Mesendoderm (in vitro differentiated cells): ENCODE measurements around the gene NBEAL1.
A peak's percentile ranks its signal among the peaks of the same experiment; 100 is the strongest.
"Not testable (repeated sequence)": the region's sequence is repeated elsewhere in the genome, so short reads cannot be mapped to it uniquely, and the experiment has no call there.

Experiments used
- DNase-seq: peaks from one replicate; pipeline ENCODE4 v3.0.0; 2013
- H2AK5ac ChIP-seq: 2 replicates; pipeline ENCODE4 v1.6.1; 2013; ENCODE audit warnings: low read length, inconsistent platforms
- H2BK120ac ChIP-seq: 2 replicates; pipeline ENCODE4 v1.6.1; 2013; ENCODE audit warnings: low read depth, mild to moderate bottlenecking, low read length, moderate library complexity, mixed read lengths
- H2BK15ac ChIP-seq: replicated peaks from 2 replicates; pipeline ENCODE4 v1.6.1; 2013; ENCODE audit warnings: low read depth, mild to moderate bottlenecking, moderate library complexity
- H2BK5ac ChIP-seq: 2 replicates; pipeline ENCODE4 v1.6.1; 2013; ENCODE audit warnings: low read length, inconsistent platforms
- H3K18ac ChIP-seq: 2 replicates; pipeline ENCODE4 v1.6.1; 2013; ENCODE audit warnings: mild to moderate bottlenecking, low read length, mixed read lengths
- H3K23ac ChIP-seq: one replicate; pipeline ENCODE4 v1.6.1; 2013; ENCODE audit warnings: low read length
- H3K27ac ChIP-seq: 2 replicates; pipeline ENCODE4 v1.5.1; 2013; ENCODE audit warnings: low read depth, mild to moderate bottlenecking, inconsistent platforms, low read length, moderate library complexity
- H3K27me3 ChIP-seq: 2 replicates; pipeline ENCODE4 v1.6.1; 2013; ENCODE audit warnings: low read length, control low read depth, mild to moderate bottlenecking, inconsistent platforms; ENCODE audit not compliant: insufficient read depth, poor library complexity
- H3K36me3 ChIP-seq: 2 replicates; pipeline ENCODE4 v1.6.1; 2013; ENCODE audit warnings: low read length, inconsistent platforms; ENCODE audit not compliant: control insufficient read depth, insufficient read depth
- H3K4ac ChIP-seq: one replicate; pipeline ENCODE4 v1.6.1; 2013; ENCODE audit warnings: low read depth, mild to moderate bottlenecking, low read length, moderate library complexity
- H3K4me1 ChIP-seq: 2 replicates; pipeline ENCODE4 v1.6.1; 2013; ENCODE audit warnings: low read depth, low read length, inconsistent platforms; ENCODE audit not compliant: control insufficient read depth
- H3K4me2 ChIP-seq: 2 replicates; pipeline ENCODE4 v1.6.1; 2013; ENCODE audit warnings: low read length
- H3K4me3 ChIP-seq: 2 replicates; pipeline ENCODE4 v1.5.1; 2013; ENCODE audit warnings: mild to moderate bottlenecking, low read length
- H3K56ac ChIP-seq: one replicate; pipeline ENCODE4 v1.6.1; 2013; ENCODE audit warnings: low read length
- H3K79me1 ChIP-seq: 2 replicates; pipeline ENCODE4 v1.6.1; 2013; ENCODE audit warnings: low read length, inconsistent platforms
- H3K79me2 ChIP-seq: 2 replicates; pipeline ENCODE4 v1.6.1; 2013; ENCODE audit warnings: mild to moderate bottlenecking, low read length; ENCODE audit not compliant: control insufficient read depth, insufficient read depth
- H3K9ac ChIP-seq: 2 replicates; pipeline ENCODE4 v1.6.1; 2013; ENCODE audit warnings: low read length, inconsistent platforms
- H4K5ac ChIP-seq: one replicate; pipeline ENCODE4 v1.6.1; 2013; ENCODE audit warnings: low read length
- H4K8ac ChIP-seq: one replicate; pipeline ENCODE4 v1.6.1; 2013; ENCODE audit warnings: low read depth, mild to moderate bottlenecking, control low read depth, low read length, moderate library complexity
- WGBS: extraction: QIAGEN DNeasy Blood & Tissue Kit; methylation state at CpG from one replicate; pipeline ENCODE4 v1.1.7; 2013; ENCODE audit warnings: low lambda C conversion rate, missing lambda C conversion rate; ENCODE audit not compliant: insufficient coverage; ENCODE audit errors: extremely low coverage; 5-methylcytosine and 5-hydroxymethylcytosine counted together

Gene NBEAL1

DNA sequence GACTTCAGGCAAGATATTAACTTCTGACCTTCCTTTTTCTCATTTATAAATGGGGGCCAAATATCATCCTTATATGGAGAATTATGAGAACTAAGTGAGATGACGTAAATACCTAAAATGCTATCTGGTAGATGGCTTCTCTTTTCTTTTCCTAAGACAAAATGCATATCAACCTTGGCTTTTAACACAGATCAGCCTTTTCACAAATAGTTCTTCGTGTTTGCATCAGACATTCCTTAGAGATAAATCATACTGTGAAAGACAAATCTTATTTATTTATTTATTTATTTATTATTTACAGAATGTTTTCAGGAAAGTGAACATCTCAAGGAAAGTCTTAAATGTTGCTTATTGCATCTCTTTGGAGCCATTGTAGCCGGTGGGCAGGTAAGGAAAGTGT is 62.8 kb downstream of the NBEAL1 start:
- H3K56ac ChIP-seq, result no peak overlapping the region
- H3K4ac ChIP-seq, result no peak overlapping the region
- no peak overlapping the region for H3K27ac ChIP-seq
- H4K8ac ChIP-seq, result no peak overlapping the region
- no peaks in the 10 kb centered on the region for H3K4me1 ChIP-seq
- no peak overlapping the region for H4K5ac ChIP-seq
- no peak for DNase-seq
- no peak overlapping the region for H2BK15ac ChIP-seq
- WGBS, result no CpG with 5 or more reads among the region's 3 CpGs
- no peaks in the 10 kb centered on the region for H3K79me1 ChIP-seq
- H2BK120ac ChIP-seq, result no peak overlapping the region
- H2BK5ac ChIP-seq, result no peak overlapping the region
- H3K79me2 ChIP-seq, result no peaks in the 10 kb centered on the region
- H3K18ac ChIP-seq, result no peak overlapping the region
- no peak overlapping the region for H3K23ac ChIP-seq
- no peaks in the 10 kb centered on the region for H3K36me3 ChIP-seq
- no peak overlapping the region for H3K4me2 ChIP-seq
- no peak overlapping the region for H3K4me3 ChIP-seq
- H3K27me3 ChIP-seq, result no peaks in the 10 kb centered on the region
- H3K9ac ChIP-seq, result no peak overlapping the region
- H2AK5ac ChIP-seq, result no peak overlapping the region

DNA sequence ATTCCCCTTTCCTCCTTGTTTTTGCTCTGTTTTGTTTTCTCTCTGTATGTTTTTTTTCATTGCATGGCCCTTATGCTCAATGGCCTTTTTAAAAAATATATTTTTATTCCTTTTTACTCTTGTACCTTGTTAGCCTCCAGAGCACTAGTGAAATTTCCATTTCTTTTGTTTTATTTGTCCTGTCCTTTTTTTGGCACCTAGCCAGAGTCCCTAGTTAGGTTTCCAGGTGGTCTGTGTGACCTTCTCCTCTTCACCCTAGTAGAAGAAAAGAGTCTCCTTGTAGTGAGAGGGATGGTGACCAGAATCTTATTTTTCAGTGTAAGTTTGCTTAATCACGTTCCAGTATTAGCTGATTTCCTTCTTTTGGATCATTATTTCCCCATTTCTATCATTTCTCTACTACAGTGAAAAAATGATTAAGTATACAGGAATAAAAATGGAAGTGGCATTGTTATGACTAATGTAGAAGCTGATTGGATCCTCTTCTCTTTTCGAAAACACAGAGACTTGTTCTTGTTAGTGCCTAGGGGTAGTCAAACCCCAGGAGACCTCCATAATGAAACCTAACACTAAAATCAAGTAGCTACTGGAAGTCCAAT is 65.9 kb downstream of the NBEAL1 start:
- no peaks in the 10 kb centered on the region for H3K79me2 ChIP-seq
- no peak overlapping the region for H3K9ac ChIP-seq
- no peak overlapping the region for H4K8ac ChIP-seq
- no peaks in the 10 kb centered on the region for H3K36me3 ChIP-seq
- no peak for DNase-seq
- H3K27ac ChIP-seq, result no peak overlapping the region
- no peak overlapping the region for H2AK5ac ChIP-seq
- WGBS, result no CpG with 5 or more reads among the region's 2 CpGs
- H3K23ac ChIP-seq, result no peak overlapping the region
- H3K27me3 ChIP-seq, result no peaks in the 10 kb centered on the region
- H3K18ac ChIP-seq, result no peak overlapping the region
- H2BK5ac ChIP-seq, result no peak overlapping the region
- H3K4me2 ChIP-seq, result no peak overlapping the region
- H4K5ac ChIP-seq, result no peak overlapping the region
- no peak overlapping the region for H3K4me3 ChIP-seq
- H2BK120ac ChIP-seq, result no peak overlapping the region
- H3K4ac ChIP-seq, result no peak overlapping the region
- no peaks in the 10 kb centered on the region for H3K79me1 ChIP-seq
- H3K56ac ChIP-seq, result no peak overlapping the region
- no peak overlapping the region for H2BK15ac ChIP-seq
- H3K4me1 ChIP-seq, result no peaks in the 10 kb centered on the region

DNA sequence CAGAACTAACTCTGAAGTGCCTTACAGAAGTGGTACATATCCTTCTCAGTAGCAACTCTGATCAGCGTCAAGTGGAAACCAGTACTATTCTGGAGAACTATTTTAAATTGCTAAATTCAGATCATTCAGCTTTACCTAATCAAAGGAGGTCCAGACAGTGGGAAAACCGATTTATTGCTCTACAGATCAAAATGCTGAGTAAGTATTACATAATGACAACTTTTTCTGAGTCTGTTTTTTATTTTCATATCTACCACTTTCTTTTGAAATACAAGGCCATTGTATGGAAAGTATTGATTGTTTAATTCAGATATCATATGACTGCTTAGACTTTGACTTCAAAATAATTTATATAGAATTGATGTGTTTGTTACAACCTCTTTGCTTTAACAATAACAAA is 68.7 kb downstream of the NBEAL1 start:
- H3K79me2 ChIP-seq, result no peaks in the 10 kb centered on the region
- no peak overlapping the region for H3K9ac ChIP-seq
- H3K4ac ChIP-seq, result no peak overlapping the region
- DNase-seq, result no peak
- H3K23ac ChIP-seq, result no peak overlapping the region
- no peak overlapping the region for H3K56ac ChIP-seq
- no peak overlapping the region for H3K4me2 ChIP-seq
- no peak overlapping the region for H3K4me3 ChIP-seq
- no peaks in the 10 kb centered on the region for H3K36me3 ChIP-seq
- H2AK5ac ChIP-seq, result no peak overlapping the region
- no peak overlapping the region for H4K8ac ChIP-seq
- H4K5ac ChIP-seq, result no peak overlapping the region
- no peak overlapping the region for H3K18ac ChIP-seq
- no peak overlapping the region for H2BK5ac ChIP-seq
- H2BK15ac ChIP-seq, result no peak overlapping the region
- no CpG with 5 or more reads among the region's 2 CpGs for WGBS
- H3K27me3 ChIP-seq, result no peaks in the 10 kb centered on the region
- H3K27ac ChIP-seq, result no peak overlapping the region
- H2BK120ac ChIP-seq, result no peak overlapping the region
- H3K79me1 ChIP-seq, result no peaks in the 10 kb centered on the region
- H3K4me1 ChIP-seq, result no peaks in the 10 kb centered on the region

DNA sequence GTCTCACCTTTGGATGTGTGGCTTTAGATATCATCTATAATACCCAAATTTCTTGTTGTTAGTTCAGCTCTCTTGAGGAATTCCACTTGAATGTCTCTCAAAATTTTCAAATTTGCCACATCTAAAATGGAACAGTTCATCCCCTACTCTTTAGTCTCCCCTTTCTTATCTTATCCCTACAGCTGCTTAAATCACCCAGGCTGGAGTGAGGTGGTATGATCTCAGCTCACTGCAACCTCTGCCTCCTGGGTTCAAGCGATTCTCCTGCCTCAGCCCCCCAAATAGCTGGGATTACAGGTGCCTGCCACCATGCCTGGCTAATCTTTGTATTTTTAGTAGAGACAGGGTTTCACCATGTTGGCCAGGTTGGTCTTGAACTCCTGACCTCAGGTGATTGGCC is 71.7 kb downstream of the NBEAL1 start:
- not testable (repeated sequence) for H3K4ac ChIP-seq, H3K27ac ChIP-seq, H3K27me3 ChIP-seq, H2BK15ac ChIP-seq, H3K4me2 ChIP-seq, H2BK5ac ChIP-seq, H3K18ac ChIP-seq, H3K79me1 ChIP-seq, H3K23ac ChIP-seq, H3K9ac ChIP-seq, H4K5ac ChIP-seq, DNase-seq, H3K4me1 ChIP-seq, H3K36me3 ChIP-seq, H3K4me3 ChIP-seq, H2AK5ac ChIP-seq, H2BK120ac ChIP-seq, H4K8ac ChIP-seq, H3K56ac ChIP-seq, H3K79me2 ChIP-seq
- WGBS, result no CpG with 5 or more reads among the region's 1 CpG

DNA sequence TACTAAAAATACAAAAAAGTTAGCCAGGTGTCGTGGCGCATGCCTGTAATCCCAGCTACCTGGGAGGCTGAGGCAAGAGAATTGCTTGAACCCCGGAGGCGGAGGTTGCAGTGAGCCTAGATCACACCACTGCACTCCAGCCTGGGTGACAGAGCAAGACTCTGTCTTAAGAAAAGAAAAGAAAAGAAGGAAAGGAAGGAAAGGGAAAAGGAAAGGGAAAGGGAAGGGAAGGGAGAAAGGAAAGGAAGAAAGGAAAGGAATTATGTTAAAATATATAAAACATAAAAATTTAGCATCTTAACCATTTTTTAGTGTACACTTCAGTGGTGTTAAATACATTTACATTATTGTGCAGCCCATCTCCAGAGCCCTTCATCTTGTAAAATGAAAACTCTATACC is 76.0 kb downstream of the NBEAL1 start:
- not testable (repeated sequence) for H4K5ac ChIP-seq, H2AK5ac ChIP-seq, H3K27ac ChIP-seq, H3K4me2 ChIP-seq, H3K36me3 ChIP-seq, H3K9ac ChIP-seq, H3K27me3 ChIP-seq, H3K18ac ChIP-seq, H3K4ac ChIP-seq, H3K79me1 ChIP-seq, H3K4me1 ChIP-seq, DNase-seq, H3K79me2 ChIP-seq, H2BK120ac ChIP-seq, H3K4me3 ChIP-seq, H2BK15ac ChIP-seq, H4K8ac ChIP-seq, H2BK5ac ChIP-seq, H3K23ac ChIP-seq, H3K56ac ChIP-seq
- no CpG with 5 or more reads among the region's 4 CpGs for WGBS

DNA sequence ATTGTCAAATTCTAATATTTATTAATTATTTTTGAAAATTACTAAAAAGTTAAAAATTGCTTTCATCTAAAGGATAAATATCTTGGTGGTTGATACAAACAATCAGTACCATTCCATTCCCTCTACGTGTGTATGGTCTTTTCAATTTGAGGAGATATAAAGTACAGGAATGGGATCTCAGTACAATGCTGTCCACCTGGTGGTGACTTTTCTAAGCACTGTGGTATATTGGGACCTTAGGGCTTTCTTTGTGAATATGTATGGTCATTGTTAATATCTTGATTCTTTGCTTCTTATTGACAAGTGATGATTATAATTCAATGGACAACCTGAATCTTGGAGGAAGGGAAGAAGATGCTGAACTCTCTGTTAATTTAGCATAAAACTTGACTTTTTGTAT is 83.1 kb downstream of the NBEAL1 start:
- no peak overlapping the region for H4K5ac ChIP-seq
- no peak overlapping the region for H3K4ac ChIP-seq
- no peak overlapping the region for H2AK5ac ChIP-seq

More for the DNA sequence above, 83.1 kb downstream of the NBEAL1 start:
- Histone ChIP-seq H3K4me2 (no peak overlapping the region), H3K4me3 (no peak overlapping the region), H2BK15ac (no peak overlapping the region), H3K9ac (no peak overlapping the region), H3K4me1 (no peaks in the 10 kb centered on the region), H2BK5ac (no peak overlapping the region), H3K79me1 (no peaks in the 10 kb centered on the region), H4K8ac (no peak overlapping the region), H3K27me3 (no peaks in the 10 kb centered on the region), H3K56ac (no peak overlapping the region), H3K36me3 (no peaks in the 10 kb centered on the region), H3K18ac (no peak overlapping the region), H3K27ac (no peak overlapping the region), H2BK120ac (no peak overlapping the region), H3K23ac (no peak overlapping the region), H3K79me2 (no peaks in the 10 kb centered on the region)
- peak; percentile 12 for DNase-seq
- no CpG with 5 or more reads among the region's 1 CpG for whole genome bisulfite sequencing
